ENCODE measurements around the gene UBE2L6.
A peak's percentile ranks its signal among the peaks of the same experiment; 100 is the strongest.
"Not testable (repeated sequence)": the region's sequence is repeated elsewhere in the genome, so short reads cannot be mapped to it uniquely, and the experiment has no call there.

Gene UBE2L6

GRCh38 chr11:57566005-57566904, 1.2 kb downstream of the UBE2L6 start:
- DNase-seq = no peak

DNA sequence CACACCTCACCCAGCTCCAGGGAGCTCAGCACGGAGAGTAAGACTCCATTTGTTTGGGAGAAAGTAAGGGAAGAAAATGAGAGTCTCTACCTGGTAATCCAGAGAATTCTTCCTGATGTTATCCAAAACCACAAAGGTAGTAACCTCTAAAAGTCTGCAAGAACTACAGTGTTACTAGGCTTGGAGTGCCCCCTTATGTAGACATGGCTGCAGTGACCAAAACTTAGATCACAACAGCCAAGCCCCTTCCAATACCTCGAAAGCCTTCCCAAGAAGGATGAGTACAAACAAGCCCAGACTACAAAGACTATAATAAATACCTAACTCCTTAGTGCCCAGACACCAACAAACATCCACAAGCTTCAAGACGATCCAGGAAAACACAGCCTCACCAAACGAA, 4.9 kb downstream of the UBE2L6 start:
- DNase-seq = no peak

- no peak for DNase-seq
These were observed 7.3 kb downstream of the UBE2L6 start for GRCh38 chr11:57560146-57560545.

GRCh38 chr11:57556041-57556440, 11.4 kb downstream of the UBE2L6 start:
- no peak for DNase-seq

GRCh38 chr11:57555393-57555792, 12.1 kb downstream of the UBE2L6 start:
- DNase-seq = no peak

GRCh38 chr11:57552479-57552878, 15.0 kb downstream of the UBE2L6 start:
- DNase-seq = no peak

- DNase-seq = no peak
These were observed 15.5 kb downstream of the UBE2L6 start for GRCh38 chr11:57551941-57552340.

GRCh38 chr11:57549983-57550382, 17.5 kb downstream of the UBE2L6 start:
- DNase-seq = no peak

GRCh38 chr11:57547854-57548377, 19.6 kb downstream of the UBE2L6 start:
- no peak for DNase-seq

- no peak for DNase-seq
These were observed 20.5 kb downstream of the UBE2L6 start for GRCh38 chr11:57546869-57547475.

DNA sequence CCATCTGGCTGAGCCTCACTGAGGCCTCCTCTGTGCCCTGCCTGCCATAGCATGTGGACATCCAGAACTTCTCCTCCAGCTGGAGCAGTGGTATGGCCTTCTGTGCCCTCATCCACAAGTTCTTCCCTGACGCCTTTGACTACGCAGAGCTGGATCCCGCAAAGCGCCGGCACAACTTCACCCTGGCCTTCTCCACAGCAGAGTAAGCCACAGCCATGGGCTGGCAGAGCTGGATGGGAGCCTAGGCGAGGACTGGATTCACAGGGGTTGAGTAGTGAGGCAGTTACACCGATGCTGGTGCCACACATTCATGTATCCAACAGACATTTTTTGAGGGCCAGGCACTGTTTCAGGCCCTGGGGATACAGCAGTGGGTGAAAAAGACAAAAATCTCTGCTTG, 21.0 kb downstream of the UBE2L6 start:
- no peak for DNase-seq

GRCh38 chr11:57545883-57546282, 21.6 kb downstream of the UBE2L6 start:
- no peak for DNase-seq

DNA sequence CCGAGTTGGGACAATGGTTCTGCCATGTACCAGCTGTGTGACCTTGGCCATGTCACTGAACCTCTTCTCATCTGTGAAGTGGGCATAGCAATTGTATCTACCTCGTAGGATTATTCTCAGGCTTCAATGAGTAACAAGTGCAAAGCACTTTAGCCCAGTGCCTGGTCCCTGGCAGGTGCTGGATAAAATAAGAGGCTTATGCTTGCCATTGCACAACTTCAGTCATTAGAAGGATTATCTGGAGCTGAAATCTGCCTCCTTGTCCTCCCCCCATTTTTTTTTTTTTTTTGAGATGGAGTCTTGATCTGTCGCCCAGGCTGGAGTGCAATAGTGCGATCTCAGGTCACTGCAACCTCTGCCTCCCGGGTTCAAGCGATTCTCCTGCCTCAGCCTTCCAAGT, 22.9 kb downstream of the UBE2L6 start:
- DNase-seq = no peak

DNA sequence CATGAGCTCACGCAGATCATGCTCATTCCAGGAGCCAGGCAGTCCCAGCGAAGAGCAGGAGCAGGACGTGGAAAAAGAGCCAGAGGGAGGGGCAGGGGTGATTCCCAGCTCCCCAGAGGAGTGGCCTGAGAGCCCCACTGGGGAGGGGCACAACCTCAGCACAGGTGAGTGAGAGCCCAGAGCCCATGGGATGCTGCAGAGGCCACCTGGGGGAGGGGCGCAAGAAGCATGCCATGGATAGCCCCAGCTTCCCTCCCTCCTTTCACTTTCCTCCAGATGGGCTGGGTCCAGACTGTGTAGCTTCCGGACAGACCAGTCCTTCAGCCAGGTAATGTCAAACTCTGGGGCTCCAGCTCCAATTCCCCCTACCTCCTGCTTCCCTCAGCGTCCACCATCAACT, 23.9 kb downstream of the UBE2L6 start:
- DNase-seq = no peak

DNA sequence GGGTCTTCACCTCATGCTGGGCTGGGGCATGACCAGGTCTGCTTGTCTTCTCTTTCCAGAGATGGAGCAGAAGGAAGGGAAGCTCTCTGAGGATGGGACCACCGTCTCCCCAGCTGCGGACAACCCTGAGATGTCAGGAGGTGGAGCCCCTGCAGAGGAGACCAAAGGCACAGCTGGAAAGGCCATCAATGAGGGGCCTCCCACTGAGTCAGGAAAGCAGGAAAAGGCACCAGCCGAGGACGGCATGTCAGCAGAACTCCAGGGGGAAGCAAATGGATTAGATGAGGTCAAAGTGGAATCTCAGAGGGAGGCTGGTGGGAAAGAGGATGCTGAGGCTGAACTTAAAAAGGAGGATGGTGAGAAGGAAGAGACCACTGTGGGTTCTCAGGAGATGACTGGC, 24.9 kb downstream of the UBE2L6 start:
- DNase-seq = no peak

- no peak for DNase-seq
These were observed 26.3 kb downstream of the UBE2L6 start for GRCh38 chr11:57541169-57541568.

DNA sequence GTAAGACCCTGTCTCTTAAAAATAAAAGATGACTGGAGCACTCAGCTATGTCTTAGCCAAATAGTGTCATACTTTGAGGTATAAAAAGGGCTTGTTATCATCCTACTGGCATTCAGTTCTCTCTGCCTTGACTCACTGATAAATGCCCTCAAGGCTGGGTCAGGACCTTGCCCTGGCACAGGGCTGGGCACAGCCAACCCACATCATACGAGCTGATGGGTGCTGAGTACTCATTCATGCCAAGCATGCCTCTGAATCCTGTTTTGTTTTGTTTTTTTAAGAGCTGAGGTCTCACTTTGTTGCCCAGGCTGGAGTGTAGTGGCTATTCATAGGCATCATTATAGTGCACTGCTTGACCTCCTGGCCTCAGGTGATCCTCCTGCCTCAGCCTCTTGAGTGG, 28.1 kb downstream of the UBE2L6 start:
- DNase-seq = no peak

GRCh38 chr11:57536947-57537619, 30.4 kb downstream of the UBE2L6 start, which contains the start of gene SMTNL1:
TSS of gene SMTNL1 (plus strand) at chr11:57537595. CDS start at chr11:57542643, 5,048 bp downstream.
- DNase-seq = no peak

DNA sequence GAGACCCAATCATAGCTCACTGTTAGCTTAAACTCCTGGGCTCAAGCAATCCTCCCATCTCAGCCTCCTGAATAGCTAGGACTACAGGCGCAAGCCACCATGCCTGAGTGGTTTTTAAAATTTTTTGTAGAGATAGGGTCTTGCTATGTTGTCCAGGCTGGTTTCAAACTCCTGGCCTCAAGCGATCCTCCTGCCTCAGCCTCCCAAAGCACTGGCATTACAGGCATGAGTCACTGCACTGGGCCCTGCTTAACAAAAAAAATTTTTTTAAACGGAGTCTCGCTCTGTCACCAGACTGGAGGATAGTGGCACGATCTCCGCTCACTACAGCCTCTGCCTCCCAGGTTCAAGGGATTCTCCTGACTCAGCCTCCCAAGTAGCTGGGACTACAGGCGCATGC, 33.0 kb downstream of the UBE2L6 start:
- DNase-seq = not testable (repeated sequence)

DNA sequence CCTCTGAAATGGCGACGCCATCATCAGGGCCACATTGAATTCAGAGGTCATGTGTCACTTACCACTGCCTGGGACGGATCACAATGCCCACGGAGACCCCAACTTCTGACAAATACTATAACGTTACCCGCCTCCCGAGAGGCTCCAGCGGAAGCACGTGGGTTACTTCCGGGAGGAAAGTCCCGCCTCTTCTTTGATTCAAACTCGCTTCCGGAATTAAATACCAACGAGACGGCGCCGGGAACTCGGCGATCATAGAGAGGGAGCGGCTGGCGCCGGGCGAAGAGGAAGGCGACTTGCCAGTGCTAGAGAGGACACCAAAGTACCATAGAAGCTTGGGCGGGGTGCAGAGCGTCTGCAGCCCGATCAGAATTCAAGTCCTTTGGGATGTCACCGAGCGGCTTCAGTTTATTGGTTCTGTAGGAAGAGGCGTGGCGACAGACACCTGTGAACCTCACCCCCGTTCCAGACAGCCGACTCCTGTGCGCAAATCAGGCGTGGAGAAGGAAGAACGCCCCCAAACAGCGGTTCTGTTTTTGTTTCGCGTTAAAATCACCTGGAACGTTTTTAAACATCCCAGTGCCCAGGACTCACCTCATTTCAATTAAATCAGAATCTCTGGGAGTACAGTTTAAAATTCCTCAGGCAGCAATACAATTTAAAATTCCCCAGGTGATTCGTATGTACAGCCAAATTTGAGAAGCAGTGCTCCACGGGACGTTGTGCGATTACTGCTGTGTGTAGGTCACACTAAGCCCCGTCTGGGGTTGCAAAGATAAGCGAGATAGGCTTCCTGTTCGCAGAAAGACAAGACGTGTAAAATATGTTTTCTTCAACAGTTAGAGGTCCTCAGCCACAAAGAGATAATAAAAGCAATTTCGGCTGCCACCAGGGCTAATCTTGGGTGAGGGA, 36.6 kb downstream of the UBE2L6 start, which contains the start of gene TIMM10:
TIMM10 (minus strand) TSS at position 159 of the 912 bp plus-strand sequence. CDS start 565 bp downstream, outside the sequence.
- peak; percentile 99 for DNase-seq

DNA sequence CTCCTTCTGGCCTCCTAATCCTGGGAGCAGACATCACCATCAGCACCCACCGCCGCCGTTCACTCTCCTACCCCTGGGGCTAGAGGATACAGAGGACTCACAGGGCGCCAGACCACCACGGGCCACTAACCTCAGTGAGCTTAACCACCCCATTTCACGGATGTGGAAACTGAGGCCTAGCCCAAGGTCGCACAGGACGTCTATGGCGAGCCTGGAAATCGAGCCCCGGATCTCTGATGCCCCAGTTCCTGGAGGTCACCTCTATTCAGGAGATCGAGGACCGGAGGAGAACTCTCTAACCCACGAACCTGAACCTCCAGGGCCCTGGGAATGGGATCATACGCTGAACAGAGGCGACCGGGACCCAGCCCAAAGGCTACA, 37.3 kb downstream of the UBE2L6 start:
- DNase-seq = no peak

DNA sequence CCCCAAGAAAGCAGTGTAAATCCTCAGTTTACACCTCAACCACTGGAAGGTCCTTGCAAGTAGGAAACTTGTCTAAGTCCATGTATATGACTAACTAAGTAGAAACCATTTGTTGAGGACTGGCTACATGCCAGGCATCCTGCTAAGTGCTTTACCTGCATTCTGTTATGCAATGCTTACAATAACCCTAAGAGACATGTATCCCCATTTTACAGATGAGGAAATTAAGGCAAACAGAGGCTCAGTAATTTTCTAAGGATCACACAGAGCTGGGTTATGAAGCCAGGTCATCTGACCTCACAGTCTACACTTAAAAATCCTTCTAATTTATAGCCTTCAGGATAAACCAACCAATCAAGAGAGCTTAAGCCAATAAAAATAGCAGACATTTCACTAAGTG, 38.5 kb downstream of the UBE2L6 start:
- DNase-seq = no peak

Data from NCI-H446 treated with DMSO at 0.1 percent for 48 hours (cell line).